Smooth muscle cell (in vitro differentiated cells): ENCODE data around the gene MCIDAS. TPM values are rescaled to one million over a fixed set of nuclear protein-coding genes. Genes with fewer than 3 reads are reported as not detected.

ENCODE experiments used
- DNase-seq: peaks from one replicate; lab custom pipeline; 2025; ENCODE audit not compliant: unreplicated experiment; lab: John Stamatoyannopoulos, UW
- H2AFZ ChIP-seq: fragments of 200-600 bp; sonication (generic); 2 replicates; pipeline ENCODE4 v1.6.0; 2016; ENCODE audit warnings: antibody characterized with exemption, low read depth, mild to moderate bottlenecking
- H3F3A ChIP-seq: fragments of 200-600 bp; sonication (generic); 2 replicates; pipeline ENCODE4 v1.6.0; 2017; ENCODE audit warnings: antibody characterized with exemption, low read depth
- H3K27ac ChIP-seq: fragments of 200-600 bp; sonication (generic); 2 replicates; pipeline ENCODE4 v1.5.1; 2016; ENCODE audit warnings: low read depth, mild to moderate bottlenecking
- H3K27me3 ChIP-seq: fragments of 200-600 bp; sonication (generic); 2 replicates; pipeline ENCODE4 v1.6.1; 2016; ENCODE audit warnings: low read depth, mild to moderate bottlenecking
- H3K36me3 ChIP-seq: fragments of 200-600 bp; sonication (generic); 2 replicates; pipeline ENCODE4 v1.5.1; 2016; ENCODE audit warnings: low read depth
- H3K4me1 ChIP-seq: fragments of 200-600 bp; sonication (generic); 2 replicates; pipeline ENCODE4 v1.5.1; 2016; ENCODE audit warnings: low read depth
- H3K4me2 ChIP-seq: fragments of 200-600 bp; sonication (generic); 2 replicates; pipeline ENCODE4 v1.6.0; 2016; ENCODE audit warnings: mild to moderate bottlenecking
- H3K4me3 ChIP-seq: fragments of 200-600 bp; sonication (generic); 2 replicates; pipeline ENCODE4 v1.5.1; 2016; ENCODE audit warnings: mild to moderate bottlenecking
- H3K79me2 ChIP-seq: fragments of 200-600 bp; sonication (generic); 2 replicates; pipeline ENCODE4 v1.6.0; 2016; ENCODE audit warnings: low read depth, mild to moderate bottlenecking
- H3K9ac ChIP-seq: fragments of 200-600 bp; sonication (generic); 2 replicates; pipeline ENCODE4 v1.6.0; 2016; ENCODE audit warnings: low read depth
- H3K9me3 ChIP-seq: fragments of 200-600 bp; sonication (generic); replicated peaks from 2 replicates; pipeline ENCODE4 v1.5.1; 2016; ENCODE audit warnings: low read depth
- H4K20me1 ChIP-seq: fragments of 200-600 bp; sonication (generic); 2 replicates; pipeline ENCODE4 v1.6.0; 2016; ENCODE audit warnings: low read depth
- CTCF ChIP-seq: fragments of 200-600 bp; sonication (generic); IDR thresholded peaks from 2 replicates; pipeline ENCODE4 v1.5.1; 2017; ENCODE audit warnings: borderline replicate concordance, mild to moderate bottlenecking, antibody characterized with exemption; ENCODE audit not compliant: insufficient read depth, poor library complexity, severe bottlenecking
- WGBS: methylation state at CpG from one replicate; pipeline ENCODE4 v1.1.7; 2016; ENCODE audit warnings: low lambda C conversion rate; 5-methylcytosine and 5-hydroxymethylcytosine counted together
- polyA plus RNA-seq: library from polyadenylated mRNA; unstranded; fragments of >200 nt; fragmentation: Nextera tagmentation; extraction: Ambion mirVana; gene quantifications from 2 replicates; pipeline ENCODE4 v1.2.1, GENCODE V29; 2016
- total RNA-seq: library from RNA; depleted of rRNA; stranded (reverse); fragments of >200 nt; gene quantifications from 2 replicates; pipeline ENCODE4 v1.2.3, GENCODE V29; 2014

Gene MCIDAS
- total and polyA plus RNA-seq, 2 experiments from 2014 or later: not detected

DNA sequence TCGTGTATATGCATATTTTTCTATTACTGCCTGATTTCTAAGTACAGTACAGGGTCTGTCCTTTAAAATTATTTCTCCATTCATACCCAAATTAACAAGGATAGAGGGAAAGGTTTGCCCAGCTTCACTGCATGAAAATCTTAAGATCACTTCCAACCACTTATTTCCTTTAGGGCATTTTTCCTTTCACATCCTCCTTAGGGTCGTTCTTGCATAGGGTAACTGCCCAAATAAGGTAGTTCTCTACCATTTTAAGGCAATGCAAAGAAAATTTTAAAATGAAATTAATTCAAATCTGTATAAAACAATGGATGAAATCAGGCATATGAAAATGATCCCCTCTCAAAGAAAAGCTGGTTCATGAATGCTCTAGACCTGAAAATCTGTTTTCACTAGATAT is 50.0 kb downstream of the MCIDAS start:
- Histone ChIP-seq H3K27me3 (peaks cover 87% of the 10 kb centered on the region), H3K4me2 (peak overlapping the region; percentile 87), H2AFZ (no peak overlapping the region), H3K9me3 (no peaks in the 10 kb centered on the region), H3F3A (no peaks in the 10 kb centered on the region), H3K4me1 (peaks cover 11% of the 10 kb centered on the region), H3K27ac (no peak overlapping the region), H3K9ac (no peak overlapping the region), H4K20me1 (no peaks in the 10 kb centered on the region), H3K4me3 (peak overlapping the region; percentile 53), H3K79me2 (no peaks in the 10 kb centered on the region), H3K36me3 (no peaks in the 10 kb centered on the region)
- no peak for DNase-seq
- no peak for TF ChIP-seq CTCF
- 13% methylated on average over 2 of the region's 2 CpGs for WGBS

DNA sequence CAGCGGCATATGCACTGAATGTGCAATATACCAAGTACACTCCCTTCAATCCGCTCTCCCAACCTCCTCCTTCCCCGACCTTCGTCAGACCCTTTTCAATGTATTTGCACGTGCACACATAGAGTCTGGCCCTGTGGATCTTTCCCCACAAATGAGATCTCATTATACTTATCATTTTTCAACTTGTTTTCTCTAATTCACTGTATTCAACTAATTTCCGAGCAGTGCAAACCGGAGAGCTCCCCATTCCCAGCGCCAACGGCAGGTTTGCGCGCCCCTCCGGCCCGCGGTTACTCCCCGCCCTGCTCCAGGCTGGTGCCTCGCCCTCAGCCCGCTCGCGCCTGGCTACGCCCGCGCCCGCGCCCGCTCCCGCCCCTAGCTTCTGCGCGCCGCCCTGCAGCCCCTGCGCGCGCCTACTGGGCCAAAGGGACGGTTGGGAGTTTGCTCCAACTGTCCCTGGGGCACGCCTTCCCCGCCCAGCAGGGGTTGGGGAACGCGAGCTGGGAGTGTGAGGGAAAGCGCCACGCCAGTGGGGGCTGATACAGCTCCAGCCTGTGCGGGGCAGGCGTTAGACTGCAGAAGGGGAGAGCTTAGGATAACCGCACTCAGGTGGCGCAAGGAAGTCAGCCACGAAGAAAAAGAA is 50.8 kb downstream of the MCIDAS start:
- TF ChIP-seq CTCF: peak; percentile 13
- DNase-seq: peak; percentile 16
- Histone ChIP-seq H3K4me1 (peaks cover 11% of the 10 kb centered on the region), H3K27ac (no peak overlapping the region), H3K4me2 (peak overlapping the region; percentile 87), H2AFZ (peak overlapping the region; percentile 73), H3K36me3 (no peaks in the 10 kb centered on the region), H3K9ac (no peak overlapping the region), H3K27me3 (peaks cover 79% of the 10 kb centered on the region), H3F3A (no peaks in the 10 kb centered on the region), H3K9me3 (no peaks in the 10 kb centered on the region), H3K79me2 (no peaks in the 10 kb centered on the region), H3K4me3 (peak overlapping the region; percentile 53), H4K20me1 (no peaks in the 10 kb centered on the region)
- 1% methylated on average over 39 of the region's 44 CpGs for WGBS

GRCh38 chr5:55175781-55176175 is 51.3 kb downstream of the MCIDAS start:
- peaks cover 74% of the 10 kb centered on the region for H3K27me3 ChIP-seq
- H3K4me3 ChIP-seq: peak overlapping the region; percentile 53

More at GRCh38 chr5:55175781-55176175, 51.3 kb downstream of the MCIDAS start:
- Histone ChIP-seq H2AFZ (peak overlapping the region; percentile 73), H3F3A (no peaks in the 10 kb centered on the region), H3K4me2 (peak overlapping the region; percentile 87), H3K79me2 (no peaks in the 10 kb centered on the region), H3K4me1 (peaks cover 11% of the 10 kb centered on the region), H3K9ac (no peak overlapping the region), H3K36me3 (no peaks in the 10 kb centered on the region), H3K27ac (no peak overlapping the region), H3K9me3 (no peaks in the 10 kb centered on the region), H4K20me1 (no peaks in the 10 kb centered on the region)
- DNase-seq: no peak
- TF ChIP-seq CTCF: no peak
- WGBS: 8% methylated on average over 7 of the region's 7 CpGs
